Iris pigment epithelial cell (primary cell): ENCODE data around the gene CCDC13.

ENCODE experiments used
- DNase-seq: peaks from one replicate; pipeline ENCODE4 v3.0.0-alpha.2; 2011; ENCODE audit warnings: low read depth

The CCDC13 gene

DNA sequence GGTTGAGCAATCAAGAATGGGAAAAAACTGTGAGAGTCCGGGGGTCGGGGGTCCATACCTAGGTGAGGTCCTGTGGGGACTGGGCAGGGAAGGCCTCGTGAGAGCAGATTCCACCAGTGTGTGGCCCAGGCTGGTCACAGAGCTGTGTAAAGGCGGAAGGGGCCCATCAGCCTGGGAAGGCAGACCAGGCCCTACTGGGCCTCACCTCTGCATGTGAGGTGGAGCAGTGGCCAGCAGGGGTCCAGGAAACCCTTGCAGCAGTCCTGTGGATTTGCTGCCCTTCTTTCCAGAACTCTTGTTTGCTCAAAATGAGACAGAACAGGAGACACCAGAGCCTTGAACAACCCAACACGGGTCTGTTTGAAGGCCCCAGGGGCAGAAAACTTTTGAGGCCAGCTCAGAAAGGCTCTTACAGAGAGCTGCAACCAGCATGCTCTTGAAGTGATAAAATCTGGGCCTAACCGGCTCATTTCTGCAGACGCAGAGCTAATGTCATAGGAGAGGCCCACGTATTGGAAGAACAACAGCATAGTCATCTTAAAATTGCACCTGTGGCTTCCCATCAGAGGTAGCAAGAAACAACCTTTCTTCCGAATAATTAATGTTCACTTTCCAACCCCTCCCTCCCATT, 40.1 kb downstream of the CCDC13 start:
- DNase-seq: no peak

DNA sequence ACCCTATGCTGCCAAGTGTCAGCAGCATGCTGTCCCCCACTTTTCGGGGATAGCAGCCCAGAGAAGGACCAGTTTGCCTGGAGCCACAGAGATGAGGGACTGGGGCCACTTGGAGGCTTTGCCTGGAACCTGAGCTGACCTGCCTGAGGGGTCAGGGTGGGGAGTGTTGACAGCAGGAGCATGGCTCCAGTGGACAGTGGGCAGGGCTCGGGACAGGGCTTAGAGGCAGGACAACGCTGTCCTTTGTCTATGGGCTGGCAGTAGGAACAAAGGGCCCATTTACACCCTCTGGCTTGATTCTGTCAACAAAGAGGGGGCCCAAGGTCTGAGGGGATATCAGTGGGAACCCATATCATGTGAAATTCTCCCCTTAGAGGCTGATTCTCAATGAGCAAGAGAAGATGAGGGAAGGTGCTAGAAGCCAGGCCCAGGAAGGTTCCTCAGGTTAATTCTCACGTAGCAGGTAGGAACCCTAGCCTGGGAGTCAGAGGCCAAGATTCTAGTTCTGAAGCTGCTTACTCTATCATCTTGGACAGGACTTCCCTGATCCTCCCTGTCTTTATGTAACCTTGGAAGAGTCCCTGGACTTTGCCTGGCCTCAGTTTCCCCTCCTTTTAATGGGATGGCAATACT, 40.7 kb downstream of the CCDC13 start:
- no peak for DNase-seq

DNA sequence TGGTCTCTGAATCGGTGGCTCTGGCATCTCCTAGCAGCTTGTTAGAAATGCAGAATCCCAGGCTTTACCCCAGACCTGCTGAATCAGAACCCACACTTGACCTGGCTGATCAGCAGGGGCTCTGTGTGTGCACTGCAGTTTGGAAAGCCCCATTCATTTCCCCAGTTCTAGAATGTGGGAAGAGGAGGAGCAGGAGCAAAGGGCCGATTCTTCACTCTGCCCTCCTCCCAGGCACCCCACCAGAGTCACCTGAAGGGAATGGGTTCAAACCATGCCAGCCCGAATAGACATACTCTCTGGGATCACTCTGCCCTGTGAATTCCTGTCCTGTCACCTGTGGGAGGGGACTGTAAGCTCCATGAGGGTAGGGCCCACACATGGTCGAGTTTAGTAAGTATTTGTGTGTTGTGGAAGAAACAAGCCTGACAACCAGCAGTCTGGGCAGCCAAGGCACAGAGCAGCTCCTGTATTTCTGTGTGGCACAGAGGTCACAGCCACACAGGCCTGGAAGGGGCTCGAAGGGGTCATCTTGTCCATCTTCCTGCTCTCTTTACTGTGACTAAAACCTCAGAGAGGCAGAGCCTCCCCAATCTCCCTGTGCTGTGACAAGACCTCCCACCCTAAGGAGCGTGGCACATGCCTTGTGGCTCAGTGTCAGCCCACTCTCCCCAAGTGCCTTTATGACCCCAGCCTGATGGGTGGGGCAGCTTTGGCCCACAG, 41.4 kb downstream of the CCDC13 start:
- no peak for DNase-seq

DNA sequence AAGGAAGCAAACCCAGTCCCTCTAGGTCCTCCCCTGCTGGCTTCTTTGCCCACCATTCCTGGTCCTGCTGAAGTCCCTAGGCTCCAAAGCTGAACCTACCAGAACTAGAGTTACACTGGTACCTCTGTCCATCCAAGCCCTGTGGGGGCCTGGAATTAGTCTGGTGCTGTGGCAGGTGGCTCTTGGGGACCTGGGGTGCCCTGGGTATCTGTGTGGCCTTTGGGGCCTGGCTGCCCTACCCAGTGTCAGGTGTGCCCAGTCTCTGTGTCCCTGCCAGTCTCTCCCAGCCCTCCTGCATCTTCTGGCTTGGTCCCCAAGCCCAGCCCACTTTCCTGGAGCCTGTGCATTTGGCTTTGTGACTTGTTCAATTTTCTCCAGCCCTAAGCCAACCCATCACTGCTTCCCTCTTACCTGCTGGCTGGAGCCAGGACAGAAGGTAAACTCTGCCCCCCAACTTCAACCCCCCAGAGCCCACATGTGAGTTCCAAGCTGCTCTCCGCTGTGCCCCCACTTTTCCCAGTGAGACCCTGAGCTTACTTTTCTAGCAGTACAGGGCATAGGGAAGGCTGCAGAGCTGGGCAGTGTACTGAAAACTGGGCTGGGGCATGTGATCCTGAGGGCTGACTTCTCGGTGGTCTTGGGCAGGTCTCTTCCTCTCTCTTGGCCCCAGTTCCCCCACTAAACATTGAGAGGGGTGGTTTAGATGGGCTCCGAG, 42.2 kb downstream of the CCDC13 start:
- no peak for DNase-seq

DNA sequence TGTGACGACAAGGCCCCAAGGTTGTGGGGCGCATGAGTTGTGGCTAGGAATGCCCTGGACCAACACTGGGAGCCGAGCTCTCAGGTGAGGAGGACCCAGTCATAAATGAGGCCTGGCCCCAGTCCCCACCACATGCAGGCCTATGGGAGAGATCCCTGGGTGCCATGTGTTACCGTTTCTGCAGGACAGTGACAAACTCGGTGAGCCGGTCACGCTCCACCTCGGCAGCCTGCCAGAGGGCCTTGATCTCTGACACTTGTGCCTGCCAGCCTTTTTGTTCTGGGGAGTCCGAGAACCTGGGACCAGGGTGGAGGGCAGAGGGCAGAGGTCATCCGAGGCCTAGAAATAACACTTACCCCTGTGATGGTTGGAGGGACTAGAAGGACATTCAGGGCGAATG, 42.8 kb downstream of the CCDC13 start:
- DNase-seq: no peak

DNA sequence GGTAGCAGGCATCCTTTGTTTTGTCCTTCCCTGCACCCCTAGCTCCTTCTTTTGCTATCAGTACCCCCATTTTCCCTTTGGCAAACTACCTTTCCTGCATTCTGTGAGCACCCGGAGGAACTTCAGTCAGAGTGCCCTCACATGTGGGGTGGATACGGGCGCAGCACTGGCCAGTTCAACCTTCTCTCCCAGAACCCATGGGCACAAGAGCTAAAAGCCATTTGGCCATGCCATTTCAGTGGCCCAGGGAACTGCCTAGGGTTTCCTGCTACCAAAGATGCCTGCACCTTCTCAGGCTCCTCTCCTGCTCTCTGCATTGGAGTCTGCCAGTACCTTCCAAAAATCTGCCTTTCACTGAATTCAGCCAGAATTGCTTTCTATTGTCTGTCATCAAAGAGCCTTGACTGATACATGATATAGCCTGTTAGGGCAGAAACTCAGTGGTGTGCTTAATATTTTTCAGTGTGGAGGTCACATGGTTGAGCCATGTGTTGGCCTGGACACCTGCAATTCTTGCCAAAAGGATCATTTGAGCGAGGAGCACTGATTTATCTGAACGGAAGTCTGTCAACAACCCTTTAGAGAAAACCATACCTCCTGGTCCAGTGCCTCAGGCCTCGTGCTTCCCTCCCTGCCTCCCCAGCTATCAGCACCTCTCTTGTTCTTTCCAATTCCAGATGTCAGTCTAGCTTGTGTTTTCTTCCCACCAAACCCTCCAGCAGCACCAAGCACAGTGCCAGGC, 43.5 kb downstream of the CCDC13 start:
- no peak for DNase-seq

DNA sequence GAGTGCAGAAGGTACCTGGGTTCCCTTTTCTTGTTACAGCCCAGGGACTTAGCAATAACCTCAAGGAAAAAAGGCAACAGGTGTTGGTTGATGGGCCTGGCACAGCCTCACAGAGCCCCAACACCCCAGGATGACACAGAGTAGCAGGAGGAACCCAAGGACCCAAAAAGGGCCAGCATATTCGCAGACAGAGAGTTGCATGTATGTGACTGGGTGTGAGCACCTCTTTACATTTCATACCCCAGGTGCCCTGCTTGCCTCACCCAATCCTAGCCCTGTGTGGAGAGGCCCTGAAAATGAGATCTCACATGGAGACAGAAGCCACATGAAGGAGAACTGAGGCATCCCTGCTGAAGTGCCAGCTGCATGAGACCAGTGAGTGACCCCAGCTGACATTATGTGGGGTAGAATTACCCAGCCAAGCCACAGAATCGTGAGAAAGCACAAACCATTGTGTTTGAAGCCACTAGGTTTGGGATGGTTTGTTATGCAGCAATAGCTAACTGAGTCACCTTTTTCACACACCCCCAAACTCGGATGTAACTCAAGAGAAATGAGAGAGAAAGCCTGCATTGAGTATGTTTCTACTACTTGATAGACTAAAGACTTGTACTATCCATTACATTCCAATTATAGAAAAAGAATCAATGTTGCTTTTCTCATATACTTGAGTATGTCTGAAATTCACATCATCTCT, 44.2 kb downstream of the CCDC13 start:
- DNase-seq: no peak

DNA sequence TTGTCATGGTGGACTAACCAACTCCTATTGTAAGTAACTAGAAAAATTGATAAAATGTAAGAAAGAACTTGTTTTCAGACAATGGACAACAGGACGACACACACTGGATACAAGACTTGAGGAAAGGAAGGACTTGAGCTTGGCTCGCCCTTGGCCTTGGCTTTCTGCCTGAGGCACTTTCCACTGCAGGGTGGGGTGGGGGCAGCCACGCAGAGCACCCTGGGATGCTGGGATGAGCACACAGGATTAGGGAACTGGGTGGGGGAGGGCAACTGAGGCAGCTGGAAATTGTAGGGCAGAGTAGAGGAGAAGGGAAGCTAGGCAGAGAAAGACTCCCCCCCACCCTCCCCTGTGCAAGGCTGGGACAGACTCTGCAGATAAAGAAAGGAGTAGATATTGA, 45.0 kb downstream of the CCDC13 start:
- DNase-seq: no peak

DNA sequence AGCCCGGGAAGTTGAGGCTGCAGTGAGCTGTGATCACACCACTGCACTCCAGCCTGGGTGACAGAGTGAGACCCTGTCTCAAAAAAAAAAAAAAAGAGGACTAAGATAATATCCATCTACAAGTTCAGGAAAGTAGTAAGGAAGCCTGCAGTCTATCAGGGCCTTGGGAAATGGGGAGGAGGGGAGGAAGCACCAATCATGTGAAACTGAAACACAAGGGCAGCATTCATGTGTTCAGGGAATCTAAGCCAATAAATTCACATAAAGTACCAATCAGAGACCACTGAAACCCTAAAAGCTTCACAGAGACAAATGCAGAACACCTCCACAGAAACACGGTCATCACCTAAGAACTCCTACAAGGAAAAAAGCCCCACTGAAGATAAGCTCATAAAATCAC, 47.6 kb downstream of the CCDC13 start:
- no peak for DNase-seq

DNA sequence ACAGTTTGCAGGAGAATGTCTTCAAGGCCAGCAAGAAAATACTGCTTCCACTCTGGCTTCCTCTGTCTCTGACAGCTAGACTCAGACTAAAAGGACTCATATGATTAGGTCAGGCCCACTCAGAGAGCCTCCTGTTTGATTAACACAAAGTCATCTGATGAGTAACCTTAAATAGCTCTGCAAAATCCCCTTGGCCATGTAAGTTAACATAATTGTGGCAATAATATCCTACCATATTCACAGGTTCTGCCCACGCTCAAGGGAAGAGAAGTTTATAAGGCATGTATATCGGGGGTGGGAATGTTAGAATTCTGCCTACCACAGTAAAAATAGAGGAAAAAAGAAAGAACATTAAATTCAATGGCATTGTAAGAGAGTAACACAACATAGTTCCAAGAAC, 49.8 kb downstream of the CCDC13 start:
- DNase-seq: no peak
